Smooth muscle cell (in vitro differentiated cells): ENCODE measurements around the gene RPL18. TPM values are rescaled to one million over a fixed set of nuclear protein-coding genes. Genes with fewer than 3 reads are reported as not detected.

Source experiments
- DNase-seq: peaks from one replicate; lab custom pipeline; 2025; ENCODE audit not compliant: unreplicated experiment; lab: John Stamatoyannopoulos, UW
- H2AFZ ChIP-seq: fragments of 200-600 bp; sonication (generic); 2 replicates; pipeline ENCODE4 v1.6.0; 2016; ENCODE audit warnings: antibody characterized with exemption, low read depth, mild to moderate bottlenecking
- H3F3A ChIP-seq: fragments of 200-600 bp; sonication (generic); 2 replicates; pipeline ENCODE4 v1.6.0; 2017; ENCODE audit warnings: antibody characterized with exemption, low read depth
- H3K27ac ChIP-seq: fragments of 200-600 bp; sonication (generic); 2 replicates; pipeline ENCODE4 v1.5.1; 2016; ENCODE audit warnings: low read depth, mild to moderate bottlenecking
- H3K27me3 ChIP-seq: fragments of 200-600 bp; sonication (generic); 2 replicates; pipeline ENCODE4 v1.6.1; 2016; ENCODE audit warnings: low read depth, mild to moderate bottlenecking
- H3K36me3 ChIP-seq: fragments of 200-600 bp; sonication (generic); 2 replicates; pipeline ENCODE4 v1.5.1; 2016; ENCODE audit warnings: low read depth
- H3K4me1 ChIP-seq: fragments of 200-600 bp; sonication (generic); 2 replicates; pipeline ENCODE4 v1.5.1; 2016; ENCODE audit warnings: low read depth
- H3K4me2 ChIP-seq: fragments of 200-600 bp; sonication (generic); 2 replicates; pipeline ENCODE4 v1.6.0; 2016; ENCODE audit warnings: mild to moderate bottlenecking
- H3K4me3 ChIP-seq: fragments of 200-600 bp; sonication (generic); 2 replicates; pipeline ENCODE4 v1.5.1; 2016; ENCODE audit warnings: mild to moderate bottlenecking
- H3K79me2 ChIP-seq: fragments of 200-600 bp; sonication (generic); 2 replicates; pipeline ENCODE4 v1.6.0; 2016; ENCODE audit warnings: low read depth, mild to moderate bottlenecking
- H3K9ac ChIP-seq: fragments of 200-600 bp; sonication (generic); 2 replicates; pipeline ENCODE4 v1.6.0; 2016; ENCODE audit warnings: low read depth
- H3K9me3 ChIP-seq: fragments of 200-600 bp; sonication (generic); replicated peaks from 2 replicates; pipeline ENCODE4 v1.5.1; 2016; ENCODE audit warnings: low read depth
- H4K20me1 ChIP-seq: fragments of 200-600 bp; sonication (generic); 2 replicates; pipeline ENCODE4 v1.6.0; 2016; ENCODE audit warnings: low read depth
- WGBS: methylation state at CpG from one replicate; pipeline ENCODE4 v1.1.7; 2016; ENCODE audit warnings: low lambda C conversion rate; 5-methylcytosine and 5-hydroxymethylcytosine counted together
- polyA plus RNA-seq: library from polyadenylated mRNA; unstranded; fragments of >200 nt; fragmentation: Nextera tagmentation; extraction: Ambion mirVana; gene quantifications from 2 replicates; pipeline ENCODE4 v1.2.1, GENCODE V29; 2016
- total RNA-seq: library from RNA; depleted of rRNA; stranded (reverse); fragments of >200 nt; gene quantifications from 2 replicates; pipeline ENCODE4 v1.2.3, GENCODE V29; 2014
- TF ChIP-seq, protein P1 (sequence below): fragments of 200-600 bp; sonication (generic); IDR thresholded peaks from 2 replicates; pipeline ENCODE4 v1.5.1; 2017; ENCODE audit warnings: borderline replicate concordance, mild to moderate bottlenecking, antibody characterized with exemption; ENCODE audit not compliant: insufficient read depth, poor library complexity, severe bottlenecking

The RPL18 gene
- total and polyA plus RNA-seq, 2 experiments from 2014 or later, result 666 to 1,519 TPM

GRCh38 chr19:48625891-48626327 lies 6.9 kb upstream of the RPL18 start:
- Histone ChIP-seq H3K79me2 (no peaks in the 10 kb centered on the region), H3K9me3 (no peaks in the 10 kb centered on the region), H3K9ac (no peak overlapping the region), H2AFZ (no peak overlapping the region), H3K4me2 (no peak overlapping the region), H3K4me1 (peaks cover 27% of the 10 kb centered on the region), H3K4me3 (no peak overlapping the region), H3K27ac (no peak overlapping the region), H3F3A (no peaks in the 10 kb centered on the region), H3K27me3 (no peaks in the 10 kb centered on the region), H4K20me1 (no peaks in the 10 kb centered on the region), H3K36me3 (no peaks in the 10 kb centered on the region)
- TF ChIP-seq, protein P1, sequence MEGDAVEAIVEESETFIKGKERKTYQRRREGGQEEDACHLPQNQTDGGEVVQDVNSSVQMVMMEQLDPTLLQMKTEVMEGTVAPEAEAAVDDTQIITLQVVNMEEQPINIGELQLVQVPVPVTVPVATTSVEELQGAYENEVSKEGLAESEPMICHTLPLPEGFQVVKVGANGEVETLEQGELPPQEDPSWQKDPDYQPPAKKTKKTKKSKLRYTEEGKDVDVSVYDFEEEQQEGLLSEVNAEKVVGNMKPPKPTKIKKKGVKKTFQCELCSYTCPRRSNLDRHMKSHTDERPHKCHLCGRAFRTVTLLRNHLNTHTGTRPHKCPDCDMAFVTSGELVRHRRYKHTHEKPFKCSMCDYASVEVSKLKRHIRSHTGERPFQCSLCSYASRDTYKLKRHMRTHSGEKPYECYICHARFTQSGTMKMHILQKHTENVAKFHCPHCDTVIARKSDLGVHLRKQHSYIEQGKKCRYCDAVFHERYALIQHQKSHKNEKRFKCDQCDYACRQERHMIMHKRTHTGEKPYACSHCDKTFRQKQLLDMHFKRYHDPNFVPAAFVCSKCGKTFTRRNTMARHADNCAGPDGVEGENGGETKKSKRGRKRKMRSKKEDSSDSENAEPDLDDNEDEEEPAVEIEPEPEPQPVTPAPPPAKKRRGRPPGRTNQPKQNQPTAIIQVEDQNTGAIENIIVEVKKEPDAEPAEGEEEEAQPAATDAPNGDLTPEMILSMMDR, result no peak
- WGBS, result 95% methylated on average over 27 of the region's 30 CpGs
- no peak for DNase-seq

DNA sequence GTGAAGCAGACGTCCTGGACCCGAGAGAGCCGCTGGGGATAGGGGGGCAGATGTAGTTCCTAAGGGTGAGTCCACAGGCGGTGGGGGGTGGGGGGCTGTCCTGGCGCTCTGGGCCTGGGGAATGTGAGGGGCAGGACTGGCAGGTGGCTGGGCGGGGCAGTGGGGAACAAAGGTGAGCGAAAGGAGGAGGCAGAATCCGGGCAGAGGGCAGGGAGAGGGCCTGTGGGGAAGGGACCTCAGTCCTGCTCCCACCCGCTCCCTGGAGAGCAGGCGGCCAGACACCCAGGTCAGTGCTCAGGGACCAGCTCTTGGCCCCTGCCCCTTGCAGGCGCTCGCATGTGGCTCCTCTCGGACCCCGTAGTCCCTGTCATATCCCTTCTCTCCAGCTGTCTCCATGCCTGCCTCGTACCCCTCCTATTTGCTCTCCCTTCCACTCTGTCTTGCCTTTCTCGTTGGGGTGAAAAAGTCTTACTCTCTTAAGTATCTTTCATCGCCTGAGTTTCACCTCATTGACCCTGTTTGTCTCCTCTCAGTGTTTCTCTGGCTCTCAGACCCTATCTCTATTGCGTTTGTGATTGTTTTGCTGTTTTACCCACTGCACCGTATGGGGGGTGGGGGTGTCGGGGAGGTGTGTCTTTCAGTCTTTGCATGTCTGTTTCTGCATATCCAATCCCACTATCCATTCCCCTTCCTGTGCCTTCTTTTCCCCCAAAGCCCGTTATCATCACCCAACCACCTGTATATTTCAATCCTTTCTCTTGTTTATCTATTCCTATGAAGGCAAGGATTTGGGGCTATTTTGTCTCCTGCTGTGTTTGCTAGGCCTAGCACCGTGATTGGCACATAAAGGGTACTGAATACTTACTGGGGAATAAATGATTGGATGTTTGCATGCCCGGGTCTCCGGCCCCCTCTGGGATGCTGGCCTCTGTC lies 6.1 kb upstream of the RPL18 start:
- no peak overlapping the region for H3K27ac ChIP-seq
- no peak for DNase-seq
- no peaks in the 10 kb centered on the region for H3K27me3 ChIP-seq
- no peaks in the 10 kb centered on the region for H3K9me3 ChIP-seq
- peak overlapping the region; percentile 92 for H3K4me2 ChIP-seq
- peak overlapping the region; percentile 72 for H3K9ac ChIP-seq
- H3F3A ChIP-seq, result no peaks in the 10 kb centered on the region
- no peaks in the 10 kb centered on the region for H3K36me3 ChIP-seq
- H4K20me1 ChIP-seq, result no peaks in the 10 kb centered on the region
- peak overlapping the region; percentile 65 for H3K4me3 ChIP-seq
- H3K79me2 ChIP-seq, result no peaks in the 10 kb centered on the region
- H2AFZ ChIP-seq, result no peak overlapping the region
- TF ChIP-seq, protein P1, result no peak
- WGBS, result 67% methylated on average over 17 of the region's 24 CpGs
- peaks cover 18% of the 10 kb centered on the region for H3K4me1 ChIP-seq

DNA sequence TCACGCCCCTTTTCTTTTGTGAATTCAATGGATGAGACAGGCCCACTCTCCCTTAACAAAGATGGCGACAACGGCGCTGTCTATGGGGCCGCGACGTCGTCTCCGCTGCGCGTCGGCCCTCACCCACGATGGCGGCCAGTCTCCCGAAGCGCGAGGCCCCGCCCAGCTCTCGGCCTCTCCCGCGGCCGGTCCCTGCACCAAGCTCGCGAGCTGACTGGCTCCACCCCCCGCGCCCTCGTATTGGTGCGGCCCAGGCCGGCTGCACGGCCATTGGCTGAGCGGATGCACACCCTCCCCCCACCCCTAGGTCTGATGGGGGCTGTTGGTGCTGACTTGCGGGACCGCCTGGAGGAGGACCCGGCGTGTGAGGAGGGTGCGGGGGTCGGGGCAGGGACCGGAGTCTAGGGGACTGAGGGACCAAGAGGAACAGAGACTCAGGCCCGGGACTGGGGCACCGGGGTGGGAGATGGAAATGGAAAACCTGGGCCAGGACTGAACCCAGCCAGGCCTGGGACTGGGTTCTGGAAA lies 5.2 kb upstream of the RPL18 start:
- TF ChIP-seq, protein P1, result no peak
- peak overlapping the region; percentile 65 for H3K4me3 ChIP-seq
- WGBS, result 1% methylated on average over 39 of the region's 40 CpGs
- H3K4me1 ChIP-seq, result peaks cover 18% of the 10 kb centered on the region
- H3K4me2 ChIP-seq, result peak overlapping the region; percentile 92
- H3K9ac ChIP-seq, result peak overlapping the region; percentile 72
- no peaks in the 10 kb centered on the region for H3F3A ChIP-seq
- DNase-seq, result peak; percentile 91
- no peaks in the 10 kb centered on the region for H3K9me3 ChIP-seq
- no peaks in the 10 kb centered on the region for H3K79me2 ChIP-seq
- no peaks in the 10 kb centered on the region for H3K36me3 ChIP-seq
- H3K27me3 ChIP-seq, result no peaks in the 10 kb centered on the region
- H4K20me1 ChIP-seq, result no peaks in the 10 kb centered on the region
- H2AFZ ChIP-seq, result peak overlapping the region; percentile 40
- peak overlapping the region; percentile 79 for H3K27ac ChIP-seq
